Muscle layer of colon (tissue), 2 donors: ENCODE measurements around the gene IST1.
A peak's percentile ranks its signal among the peaks of the same experiment; 100 is the strongest.

Experiments
- H3K27ac ChIP-seq: one replicate; pipeline ENCODE4 v1.7.0; 2013; ENCODE audit warnings: low read depth, mild to moderate bottlenecking, low read length, moderate library complexity
- H3K27me3 ChIP-seq, 2 donors: one replicate each; pipeline ENCODE4 v1.7.0; 2013; ENCODE audit warnings: low read length in 2 of 2, mild to moderate bottlenecking in 2 of 2; ENCODE audit not compliant: insufficient read depth in 2 of 2, control insufficient read depth in 1 of 2
- H3K36me3 ChIP-seq: one replicate; pipeline ENCODE4 v1.7.0; 2013; ENCODE audit warnings: mild to moderate bottlenecking, low read length; ENCODE audit not compliant: insufficient read depth
- H3K4me1 ChIP-seq: one replicate; pipeline ENCODE4 v1.7.0; 2013; ENCODE audit warnings: mild to moderate bottlenecking, low read length; ENCODE audit not compliant: insufficient read depth
- H3K4me3 ChIP-seq, 2 donors: one replicate each; pipeline ENCODE4 v1.7.0; 2013; ENCODE audit warnings: low read length in 2 of 2, low read depth in 1 of 2, mild to moderate bottlenecking in 1 of 2, moderate library complexity in 1 of 2
- H3K9ac ChIP-seq: one replicate; pipeline ENCODE4 v1.7.0; 2013; ENCODE audit warnings: low read length
- H3K9me3 ChIP-seq: one replicate; pipeline ENCODE4 v1.7.0; 2013; ENCODE audit warnings: mild to moderate bottlenecking, low read length
- donor health status: abdominal sarcoma.
- donor health status: Adenocarcinoma of cecum.

IST1 gene

DNA sequence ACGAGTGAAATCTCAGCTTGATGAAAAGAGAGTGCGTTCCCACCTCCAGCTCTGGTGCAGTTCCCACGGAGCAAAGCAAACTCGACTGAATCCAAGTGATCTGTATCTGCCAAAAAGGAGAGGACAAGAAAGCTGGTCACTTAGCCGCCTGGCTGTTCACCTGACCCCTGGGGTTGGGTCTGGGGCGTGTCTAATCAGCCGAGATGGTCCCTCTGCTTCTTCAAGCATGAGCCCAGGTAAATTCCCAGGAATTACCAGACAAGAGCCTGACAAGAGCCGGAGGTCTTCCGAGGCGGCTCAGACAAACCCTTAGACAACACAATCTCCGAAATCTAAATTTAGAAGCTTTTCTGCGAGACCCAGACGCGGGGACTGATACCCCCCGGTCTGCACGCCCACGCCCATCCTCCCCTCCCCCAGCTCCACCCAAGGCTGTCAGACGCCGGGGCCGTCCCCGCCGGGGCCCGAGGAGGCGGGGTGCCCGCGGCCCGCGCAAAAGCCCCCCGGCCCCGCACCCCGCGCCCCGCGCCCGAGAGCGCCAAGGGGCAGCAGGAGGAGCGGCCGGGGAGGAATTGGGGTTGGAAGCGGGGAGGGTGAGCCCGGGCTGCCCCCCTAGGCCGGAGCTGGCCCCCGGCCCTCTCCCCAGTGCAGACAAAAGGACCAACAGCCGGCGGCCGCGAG lies 12.0 kb upstream of the IST1 start:
- Histone ChIP-seq H3K27ac (peak overlapping the region; percentile 88), H3K27me3 (no peaks in the 10 kb centered on the region), H3K4me1 (peaks cover 11% of the 10 kb centered on the region), H3K9me3 (no peaks in the 10 kb centered on the region), H3K36me3 (peaks cover 19% of the 10 kb centered on the region), H3K4me3 (peak overlapping the region; percentile 90 to 93), H3K9ac (no peak overlapping the region)

DNA sequence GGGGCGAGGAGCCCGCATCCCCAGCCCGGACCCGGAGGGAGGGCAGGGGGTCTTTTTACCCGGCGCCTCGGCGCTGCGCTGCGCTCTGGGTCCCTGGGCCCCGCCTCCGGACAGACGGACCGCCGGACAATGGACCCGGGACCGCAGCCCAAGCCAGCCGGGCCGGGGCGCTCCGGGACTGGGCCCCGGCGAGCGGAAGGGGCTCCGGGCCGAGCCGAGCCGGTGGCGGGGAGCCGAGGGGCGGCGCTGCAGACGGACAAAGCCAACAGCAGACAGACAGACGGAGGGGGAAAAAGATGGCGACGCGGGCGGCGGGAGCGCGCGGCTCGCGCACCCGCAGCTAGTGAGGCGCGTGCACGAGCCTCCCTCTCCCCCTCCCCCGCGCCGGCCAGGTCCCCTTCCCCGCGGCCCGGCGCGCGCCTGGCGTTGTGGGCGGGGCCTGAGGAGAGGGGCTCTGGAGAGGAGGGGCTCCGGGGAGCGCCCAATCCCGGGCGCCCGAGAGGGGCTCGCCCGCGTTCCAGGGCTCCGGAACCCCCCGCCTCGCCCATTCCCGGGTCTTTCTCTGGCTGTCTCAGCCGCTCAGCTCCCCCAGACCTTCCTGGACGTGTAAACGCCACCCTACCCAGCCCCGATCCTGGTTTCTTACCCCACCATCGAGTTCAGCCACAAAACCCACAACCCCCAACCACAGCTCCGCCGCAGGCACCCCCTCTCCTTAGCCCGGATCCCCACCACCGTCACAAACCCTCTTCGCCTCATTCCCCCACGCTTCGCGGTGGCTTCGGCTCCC lies 11.3 kb upstream of the IST1 start, which contains the start of gene ZNF821:
Gene ZNF821 (minus strand): TSS at position 334 of the 790 bp plus-strand sequence. CDS start 4,236 bp downstream, outside the sequence.
- peak within 1 kb of the TSS; percentile 86 for H3K9ac ChIP-seq
- peak within 1 kb of the TSS; percentile 88 for H3K27ac ChIP-seq
- H3K36me3 ChIP-seq, result peaks cover 16% of the 10 kb centered on the region
- peak within 1 kb of the TSS; percentile 90 to 93 for H3K4me3 ChIP-seq
- H3K27me3 ChIP-seq, result no peaks in the 10 kb centered on the region
- no peaks in the 10 kb centered on the region for H3K9me3 ChIP-seq
- peaks cover 11% of the 10 kb centered on the region for H3K4me1 ChIP-seq

DNA sequence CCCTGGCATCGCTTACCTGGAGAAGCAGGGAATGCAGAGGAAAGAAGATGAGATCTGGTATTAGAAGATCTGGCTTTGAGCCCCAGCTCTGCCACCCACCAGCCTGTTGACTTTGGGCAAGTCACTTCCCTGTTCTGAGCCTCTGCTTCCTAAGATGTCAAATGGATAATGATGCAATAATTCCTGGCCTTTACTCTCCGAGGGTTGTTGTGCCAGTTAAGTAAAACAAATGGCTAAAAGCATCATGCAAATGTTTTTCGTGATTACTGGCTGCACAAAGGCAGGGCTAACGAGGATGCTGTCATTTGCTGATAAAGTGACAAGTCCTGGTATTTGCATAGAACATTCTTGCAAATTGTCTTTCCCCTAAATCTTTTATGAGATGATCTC lies 10.1 kb upstream of the IST1 start:
- Histone ChIP-seq H3K27me3 (no peaks in the 10 kb centered on the region), H3K9me3 (no peaks in the 10 kb centered on the region), H3K9ac (no peak overlapping the region), H3K4me1 (peaks cover 11% of the 10 kb centered on the region), H3K4me3 (no peak overlapping the region), H3K27ac (no peak overlapping the region), H3K36me3 (peaks cover 6% of the 10 kb centered on the region)

DNA sequence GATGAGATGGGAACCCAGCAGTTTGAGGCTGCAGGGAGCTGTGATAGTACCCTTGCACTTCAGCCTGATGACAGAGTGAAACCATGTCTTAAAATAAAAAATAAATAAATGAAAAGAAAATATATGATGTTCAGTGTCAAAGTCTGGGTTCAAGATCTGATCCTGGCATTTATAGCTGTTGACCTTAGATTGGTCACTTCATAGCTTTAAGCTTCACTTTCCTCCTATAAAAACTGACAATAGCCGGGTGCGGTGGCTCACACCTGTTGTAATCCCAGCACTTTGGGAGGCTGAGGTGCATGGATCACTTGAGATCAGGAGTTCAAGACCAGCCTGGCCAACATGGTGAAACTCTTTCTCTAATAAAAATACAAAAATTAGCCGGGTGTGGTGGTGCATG lies 6.2 kb upstream of the IST1 start:
- Histone ChIP-seq H3K27ac (no peak overlapping the region), H3K4me1 (peaks cover 4% of the 10 kb centered on the region), H3K36me3 (no peaks in the 10 kb centered on the region), H3K27me3 (no peaks in the 10 kb centered on the region), H3K9ac (no peak overlapping the region), H3K4me3 (no peak overlapping the region), H3K9me3 (no peaks in the 10 kb centered on the region)

DNA sequence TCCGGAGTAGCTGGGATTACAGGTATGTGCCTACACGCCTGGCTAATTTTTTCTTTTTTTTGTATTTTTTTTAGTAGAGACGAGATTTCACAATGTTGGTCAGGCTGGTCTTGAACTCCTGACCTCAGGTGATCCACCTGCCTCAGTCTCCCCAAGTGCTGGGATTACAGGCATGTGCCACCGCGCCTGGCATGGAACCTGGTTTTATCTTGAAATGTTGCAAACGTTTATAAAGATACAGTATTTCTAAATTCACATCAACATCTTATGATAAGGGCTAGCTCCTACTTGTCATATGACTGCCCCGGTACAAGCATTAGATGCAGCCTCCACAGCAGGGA lies 1.5 kb upstream of the IST1 start:
- Histone ChIP-seq H3K9ac (peak overlapping the region; percentile 83), H3K4me3 (peak overlapping the region in 1 of 2 donors; percentile 98), H3K27me3 (no peaks in the 10 kb centered on the region), H3K4me1 (peaks cover 25% of the 10 kb centered on the region), H3K36me3 (no peaks in the 10 kb centered on the region), H3K9me3 (no peaks in the 10 kb centered on the region), H3K27ac (peak overlapping the region; percentile 97)

DNA sequence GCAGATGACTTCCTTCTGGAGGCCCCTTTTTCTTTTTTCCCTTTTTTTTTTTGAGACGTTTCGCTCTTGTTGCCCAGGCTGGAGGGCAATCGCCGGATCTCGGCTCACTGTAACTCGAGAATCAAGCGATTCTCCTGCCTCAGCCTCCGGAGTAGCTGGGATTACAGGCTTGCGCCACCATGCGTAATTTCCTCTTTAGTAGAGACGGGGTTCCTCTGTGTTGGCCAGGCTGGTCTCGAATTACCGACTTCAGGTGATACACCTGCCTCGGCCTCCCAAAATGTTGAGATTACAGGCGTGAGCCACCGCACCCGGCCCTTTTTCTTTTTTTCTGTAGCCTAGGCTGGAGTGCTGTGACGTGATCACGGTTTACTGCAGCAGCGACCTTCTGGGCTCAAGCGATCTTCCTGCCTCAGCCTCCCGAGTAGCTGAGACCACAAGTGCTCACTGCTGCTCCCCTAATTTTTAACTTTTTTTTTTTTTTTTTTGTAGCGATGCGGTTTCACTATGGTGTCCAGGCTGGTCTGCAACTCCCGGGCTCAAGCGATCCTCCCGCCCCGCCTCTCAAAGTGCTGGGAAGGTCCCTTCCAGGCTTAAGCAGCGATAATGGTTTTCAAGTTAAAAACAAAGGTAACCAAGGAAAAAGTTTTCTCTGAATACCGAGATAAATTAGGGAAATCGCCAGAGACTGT lies 956 bp upstream of the IST1 start:
- Histone ChIP-seq H3K9ac (peak overlapping the region; percentile 83), H3K36me3 (no peaks in the 10 kb centered on the region), H3K27me3 (no peaks in the 10 kb centered on the region), H3K9me3 (no peaks in the 10 kb centered on the region), H3K27ac (peak overlapping the region; percentile 97), H3K4me3 (peak overlapping the region; percentile 90 to 98), H3K4me1 (peaks cover 29% of the 10 kb centered on the region)

DNA sequence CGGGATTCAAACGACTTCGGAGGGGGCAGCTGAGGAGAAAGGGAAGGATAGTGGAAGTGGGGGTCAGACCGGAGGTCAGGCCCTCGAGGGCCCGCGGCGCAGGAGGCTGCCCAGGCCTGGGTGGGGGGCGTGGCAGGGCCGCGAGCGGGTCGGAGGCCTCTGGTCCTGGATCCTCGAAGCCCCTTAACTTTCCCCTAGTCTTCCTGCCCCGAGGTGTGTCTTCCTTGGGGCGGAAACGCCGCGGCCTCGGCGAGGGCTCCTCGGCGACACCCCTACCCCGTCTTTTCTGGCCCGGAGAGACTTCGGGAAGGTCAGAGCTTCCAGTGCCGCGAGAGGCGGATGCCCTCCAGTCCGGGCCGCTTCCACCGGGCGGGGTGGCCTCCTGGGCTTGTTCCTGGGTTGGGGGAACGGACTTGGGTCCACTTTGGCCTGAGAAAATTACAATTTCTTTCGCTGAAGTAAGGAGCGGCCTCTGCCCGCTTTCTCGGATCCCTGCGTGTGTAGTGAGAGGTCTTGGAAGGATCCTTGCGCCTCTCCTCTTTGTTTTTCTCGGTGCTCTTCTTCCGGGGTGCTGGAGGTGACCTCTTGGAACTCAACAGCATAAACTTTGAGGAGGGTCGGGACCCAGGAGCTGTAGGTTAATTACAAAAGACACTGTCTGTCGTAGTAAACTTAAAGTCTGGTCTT lies 491 bp downstream of the IST1 start:
- H3K27ac ChIP-seq, result peak overlapping the region; percentile 97
- H3K9me3 ChIP-seq, result no peaks in the 10 kb centered on the region
- peak overlapping the region; percentile 98 for H3K9ac ChIP-seq
- peaks cover 29% of the 10 kb centered on the region for H3K4me1 ChIP-seq
- H3K36me3 ChIP-seq, result no peaks in the 10 kb centered on the region
- peak overlapping the region; percentile 90 to 98 for H3K4me3 ChIP-seq
- no peaks in the 10 kb centered on the region for H3K27me3 ChIP-seq

DNA sequence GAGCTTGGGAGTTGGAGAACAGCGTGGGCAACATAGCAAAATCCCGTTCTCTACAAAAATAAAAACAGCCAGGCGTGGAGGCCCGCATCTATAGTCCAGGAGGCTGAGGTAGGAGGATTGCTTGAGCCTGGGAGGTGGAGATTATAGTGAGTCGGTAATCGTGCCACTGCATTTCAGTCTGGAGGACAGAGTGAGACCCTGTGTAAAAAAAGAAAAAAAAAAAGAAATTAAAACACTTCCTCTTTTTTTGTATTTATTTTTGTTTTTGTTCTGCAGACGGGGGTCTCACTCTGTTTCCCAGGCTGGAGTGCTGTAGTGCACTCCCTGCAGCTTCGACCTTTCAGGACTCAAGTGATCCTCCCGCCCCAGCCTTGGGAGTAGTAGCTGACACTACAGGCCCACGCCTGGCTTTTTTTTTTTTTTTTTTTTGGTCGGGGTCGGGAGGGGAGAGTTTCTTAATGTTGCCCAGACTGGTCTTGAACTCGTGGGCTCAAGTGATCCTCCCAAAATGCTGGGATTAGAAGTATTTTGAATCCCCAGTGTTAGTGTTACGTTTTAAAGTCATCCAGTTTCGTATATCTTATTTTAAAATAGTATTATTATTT lies 1.5 kb downstream of the IST1 start:
- Histone ChIP-seq H3K27ac (peak overlapping the region; percentile 97), H3K4me3 (peak overlapping the region; percentile 57 to 63), H3K4me1 (peaks cover 29% of the 10 kb centered on the region), H3K36me3 (no peaks in the 10 kb centered on the region), H3K9me3 (no peaks in the 10 kb centered on the region), H3K9ac (peak overlapping the region; percentile 98), H3K27me3 (no peaks in the 10 kb centered on the region)

DNA sequence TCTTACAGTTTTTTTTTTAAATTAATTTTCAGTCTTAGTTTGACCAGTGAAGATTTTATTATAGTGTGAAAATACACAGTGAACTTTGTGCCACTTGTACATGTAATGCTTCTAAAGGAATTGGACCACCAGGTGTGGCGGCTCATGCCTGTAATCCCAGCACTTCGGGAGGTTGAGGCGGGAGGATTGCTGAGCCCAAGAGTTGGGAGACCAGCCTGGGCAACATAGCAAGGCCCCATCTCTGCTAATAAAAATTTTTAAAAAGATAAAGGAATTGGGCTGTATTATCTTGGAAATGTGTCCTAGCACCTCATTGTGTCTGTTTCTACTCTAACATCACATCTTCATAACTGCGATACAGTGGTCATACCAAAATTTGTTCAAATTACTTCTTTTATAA lies 3.8 kb downstream of the IST1 start:
- Histone ChIP-seq H3K9me3 (no peaks in the 10 kb centered on the region), H3K9ac (no peak overlapping the region), H3K27ac (no peak overlapping the region), H3K36me3 (no peaks in the 10 kb centered on the region), H3K4me3 (no peak overlapping the region), H3K27me3 (no peaks in the 10 kb centered on the region), H3K4me1 (peaks cover 24% of the 10 kb centered on the region)

DNA sequence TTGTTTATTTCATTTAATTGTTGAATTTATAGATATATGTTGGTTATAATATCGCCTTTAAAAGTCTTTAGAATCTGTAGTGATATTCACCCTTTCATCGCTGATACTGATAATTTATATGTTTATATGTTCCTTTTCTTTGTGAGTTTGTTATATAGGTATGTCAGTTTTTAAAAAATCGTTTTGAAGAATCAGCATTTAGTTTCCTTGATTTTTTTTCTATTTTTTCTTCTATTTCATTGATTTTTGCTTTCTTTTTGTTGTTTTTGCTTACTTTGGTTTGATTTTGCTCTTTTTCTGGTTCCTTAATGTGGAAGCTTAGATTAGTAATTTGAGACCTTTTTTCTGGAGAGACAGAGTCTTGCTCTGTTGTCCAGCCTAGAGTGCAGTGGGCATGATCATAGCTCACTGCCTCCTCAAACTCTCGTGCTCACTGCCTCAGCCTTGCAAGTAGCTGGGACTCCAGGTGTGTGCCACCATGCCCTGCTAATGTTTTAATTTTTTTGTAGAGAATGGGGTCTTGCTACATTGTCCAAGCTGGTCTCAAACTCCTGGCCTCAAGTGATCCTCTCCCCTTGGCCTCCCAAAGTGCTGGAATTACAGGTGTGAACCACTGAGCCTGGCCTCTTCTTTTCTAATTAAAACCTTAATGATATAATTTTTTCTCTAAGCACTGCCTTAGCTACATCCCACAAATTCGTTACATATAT lies 7.5 kb downstream of the IST1 start:
- Histone ChIP-seq H3K27ac (no peak overlapping the region), H3K4me3 (no peak overlapping the region), H3K9ac (no peak overlapping the region), H3K9me3 (no peaks in the 10 kb centered on the region), H3K4me1 (peaks cover 12% of the 10 kb centered on the region), H3K36me3 (no peaks in the 10 kb centered on the region), H3K27me3 (no peaks in the 10 kb centered on the region)
